ENCODE data around the gene BACH2.

- TF ChIP-seq POLR2A (IDR thresholded peaks at IDR 0.05) = no peak
- TF ChIP-seq CTCF (IDR thresholded peaks at IDR 0.05) = no peak
- TF ChIP-seq POLR2AphosphoS5 (IDR thresholded peaks at IDR 0.05) = no peak
- TF ChIP-seq EP300 (IDR thresholded peaks at IDR 0.05) = no peak
Measured at GRCh38 chr6:89936177-89936576, 360.5 kb downstream of the BACH2 start.
